CD4-positive, alpha-beta T cell treated with Interleukin-6 at 100 ng/mL for 8 hours (primary cell): ENCODE results near the gene GOLT1A.

ENCODE experiments used
- DNase-seq: peaks from one replicate; pipeline ENCODE4 v3.0.0-alpha.2; 2020; ENCODE audit warnings: mixed read lengths, low spot score

The GOLT1A gene

DNA sequence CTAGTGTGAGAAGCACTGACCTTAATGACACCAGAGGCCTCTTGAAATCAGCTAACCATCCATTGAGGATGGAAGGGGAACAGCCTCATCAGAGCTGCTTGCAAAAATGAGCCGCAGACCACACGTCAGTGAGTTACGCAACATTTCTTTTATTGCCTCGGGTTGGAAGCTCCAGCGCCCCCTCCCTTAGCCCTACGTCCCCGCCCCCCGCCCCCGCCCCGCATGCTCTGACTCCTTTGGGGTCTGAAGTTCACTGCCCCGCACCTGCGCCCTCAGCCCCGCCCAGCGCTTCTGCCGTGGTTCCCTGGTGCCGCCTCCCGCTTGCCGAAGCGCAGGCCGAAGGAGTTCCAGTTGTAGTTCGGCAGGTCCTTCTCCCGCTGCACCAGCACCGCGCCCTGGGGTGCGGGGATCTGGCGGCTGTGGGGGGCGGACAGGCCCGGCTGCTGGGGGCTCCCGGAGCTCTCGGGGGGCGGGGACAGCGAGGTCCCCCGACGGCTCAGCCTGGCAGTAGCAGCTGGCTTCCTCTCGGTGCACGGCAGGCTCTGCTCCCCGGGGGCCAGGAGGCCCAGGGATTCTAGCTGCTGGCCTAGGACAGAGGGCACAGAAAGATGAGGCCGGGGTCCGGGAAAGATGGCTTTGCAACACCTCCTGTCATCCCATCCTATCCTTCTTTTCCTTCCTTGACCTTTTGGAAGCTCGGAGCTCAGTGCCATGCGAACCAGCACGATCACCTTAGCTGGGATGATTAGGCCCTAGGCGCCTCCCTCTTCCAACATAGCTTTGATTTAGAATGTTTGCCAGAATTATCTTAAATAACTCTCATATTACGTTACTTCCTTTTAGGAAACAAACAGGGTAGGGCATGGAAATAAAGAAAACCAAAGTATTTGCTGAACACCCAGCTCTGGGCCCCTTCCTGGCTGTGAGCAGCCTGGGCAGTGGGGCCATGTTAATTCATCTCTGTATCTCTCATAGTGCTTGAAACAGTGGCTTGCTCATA is 23.3 kb downstream of the GOLT1A start:
- no peak for DNase-seq

DNA sequence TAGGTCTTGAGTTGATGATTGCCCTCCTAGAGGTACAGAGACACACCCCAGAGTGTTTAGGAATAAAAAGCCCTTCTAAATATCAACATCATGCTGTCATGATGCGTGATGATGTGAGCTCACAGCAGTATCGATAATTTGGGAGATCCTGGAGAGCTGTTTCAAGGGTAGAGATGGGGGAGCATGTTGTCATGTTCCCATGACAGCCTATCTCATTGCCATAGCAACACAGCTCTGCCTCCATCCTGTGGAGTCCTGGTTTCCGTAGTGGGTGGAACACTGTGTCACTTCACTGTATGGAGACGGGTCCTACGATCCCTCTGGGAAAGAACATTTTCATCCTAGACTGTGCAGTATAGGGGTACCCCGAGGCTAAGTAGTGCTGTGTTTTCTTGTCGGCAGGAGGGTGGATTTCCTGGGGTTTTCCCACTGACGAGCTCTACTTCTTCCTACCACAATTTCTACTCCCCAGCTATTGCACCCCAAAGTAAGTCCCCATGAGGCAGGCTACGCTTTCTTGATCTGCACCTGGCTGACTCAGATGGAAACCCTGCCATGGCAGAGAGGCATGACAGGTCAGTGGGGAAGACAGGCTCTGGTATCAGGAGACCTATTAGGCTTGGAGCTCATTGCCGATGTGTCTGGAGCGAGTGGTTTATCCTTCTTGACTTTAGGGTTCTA is 24.7 kb downstream of the GOLT1A start:
- no peak for DNase-seq

DNA sequence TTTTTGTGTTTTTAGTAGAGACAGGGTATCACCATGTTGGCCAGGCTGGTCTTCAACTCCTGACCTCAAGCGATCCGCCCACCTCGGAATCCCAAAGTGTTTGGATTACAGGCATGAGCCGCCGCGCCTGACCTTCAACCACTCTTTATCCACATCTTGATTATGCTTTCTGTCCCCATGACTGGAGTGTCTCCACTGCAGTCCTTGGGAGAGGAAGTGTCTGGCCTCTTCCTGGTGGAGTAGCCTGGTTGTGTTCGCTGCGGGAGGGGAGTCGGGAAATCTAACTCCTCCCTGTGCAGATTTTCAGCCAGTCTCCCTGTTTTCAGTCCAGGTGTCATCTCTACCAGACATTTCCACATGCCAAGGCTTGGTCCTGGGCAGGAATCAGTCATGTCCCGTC is 27.2 kb downstream of the GOLT1A start:
- no peak for DNase-seq

DNA sequence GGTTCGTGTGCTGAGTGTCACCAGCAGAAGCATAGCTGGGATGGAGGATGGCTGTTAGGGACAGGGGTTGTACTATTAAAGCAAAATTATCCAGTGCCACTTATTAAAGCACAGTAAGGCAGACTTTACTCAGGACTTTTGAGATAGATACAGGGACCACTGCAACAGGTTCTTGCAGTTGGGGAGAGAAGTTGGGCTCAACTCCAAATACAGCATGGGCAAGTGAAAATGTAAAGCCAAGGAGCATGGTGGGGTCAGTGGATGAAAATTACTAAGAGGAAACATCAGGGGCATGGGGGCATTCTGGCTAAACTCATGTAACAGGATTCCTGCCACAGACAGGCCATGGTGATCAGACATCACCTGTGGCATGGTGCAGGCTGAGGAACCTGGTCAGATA is 32.7 kb downstream of the GOLT1A start:
- DNase-seq = no peak

DNA sequence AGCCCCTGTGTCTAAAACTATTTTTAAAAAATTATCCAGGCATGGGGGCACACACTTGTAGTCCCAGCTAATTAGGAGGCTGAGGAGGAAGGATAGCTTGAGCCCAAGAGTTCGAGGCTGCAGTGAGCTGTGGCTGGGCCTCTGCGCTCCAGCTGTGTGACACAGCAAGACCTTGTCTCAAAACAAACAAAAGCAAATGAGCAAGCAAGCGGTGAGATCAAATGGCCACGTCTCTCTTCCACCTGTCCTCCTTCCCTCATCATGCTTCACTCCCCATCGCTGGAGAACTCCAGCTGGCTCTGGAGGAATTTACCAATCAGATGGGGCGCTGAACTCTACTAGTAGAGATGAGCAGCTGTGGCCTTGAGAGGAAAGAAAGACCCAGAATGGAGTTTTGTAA is 33.7 kb downstream of the GOLT1A start:
- DNase-seq = no peak

DNA sequence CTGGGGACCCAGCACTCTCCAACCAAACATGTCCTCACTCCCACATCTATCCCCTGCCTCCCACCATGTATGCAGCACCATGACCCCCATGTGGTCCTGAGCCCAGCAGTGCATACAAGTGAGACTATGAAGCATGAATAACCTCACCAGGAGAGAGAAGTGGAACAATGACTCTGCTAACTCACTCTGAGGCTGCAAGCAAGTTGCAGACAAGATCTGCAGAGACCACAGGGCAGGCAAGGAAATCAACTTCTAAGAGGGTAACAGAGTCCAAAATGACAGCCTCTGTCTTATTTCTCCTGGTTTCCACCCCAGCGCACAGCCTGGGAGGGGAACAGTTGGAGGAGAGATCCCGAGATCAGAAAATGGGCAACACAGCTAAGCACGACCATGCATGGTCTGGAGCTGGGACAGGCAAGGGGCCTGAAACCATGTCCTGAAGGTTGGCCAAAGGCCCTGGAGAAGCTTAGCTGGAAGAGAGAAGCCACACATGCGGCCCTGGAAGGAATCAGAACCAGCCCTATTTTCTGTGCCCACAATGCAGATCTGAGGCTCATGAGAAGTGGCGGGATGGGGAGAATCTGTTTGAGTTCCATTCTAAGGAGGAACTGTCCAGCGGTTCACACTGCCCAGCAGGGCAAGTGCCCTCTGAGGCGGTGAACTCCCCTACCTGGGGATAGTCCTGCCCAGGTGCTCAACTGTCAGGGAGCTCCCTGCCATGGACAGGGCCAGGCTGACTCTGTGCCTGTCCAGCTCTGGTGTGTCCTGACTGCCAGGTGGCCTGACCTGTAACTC is 35.1 kb downstream of the GOLT1A start:
- no peak for DNase-seq

DNA sequence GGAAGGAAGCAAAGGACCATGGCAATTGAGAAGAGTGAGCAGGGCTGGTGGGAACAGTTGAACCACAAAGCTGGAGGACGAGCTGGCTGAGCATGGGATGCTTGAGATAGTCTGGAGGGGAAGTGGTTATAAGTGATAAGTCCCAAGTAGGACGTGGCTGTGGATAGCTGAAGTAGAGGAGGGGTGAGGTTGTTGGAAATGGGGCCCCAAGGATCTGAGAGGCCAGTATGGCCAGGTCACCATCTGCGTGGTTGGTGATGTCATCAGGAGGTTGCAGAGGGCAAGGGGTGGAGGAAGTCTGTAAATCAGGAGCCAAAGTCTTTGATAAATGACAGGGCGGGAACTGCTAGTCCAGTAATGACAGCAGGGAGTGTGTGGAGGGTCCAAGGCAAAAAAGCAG is 36.7 kb downstream of the GOLT1A start:
- no peak for DNase-seq

DNA sequence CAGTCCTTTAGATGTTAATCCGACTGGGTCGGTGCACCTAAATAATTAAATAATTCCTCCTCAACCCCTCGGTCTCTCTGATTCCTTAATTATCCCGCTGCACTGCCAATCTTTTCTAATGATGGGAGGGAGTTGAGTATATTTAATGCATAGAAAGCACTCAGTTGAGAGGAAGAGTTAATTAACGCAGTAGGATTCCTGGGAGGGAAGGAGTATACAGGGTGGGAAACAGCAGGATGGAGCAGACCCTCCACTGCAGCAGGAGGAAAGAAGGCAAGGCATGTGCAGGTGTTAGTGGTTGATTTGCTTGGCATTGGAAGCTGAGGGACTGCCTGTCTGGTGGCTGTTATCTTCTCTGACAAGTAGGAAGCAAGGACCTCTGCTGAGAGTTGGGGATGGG is 37.7 kb downstream of the GOLT1A start:
- no peak for DNase-seq

DNA sequence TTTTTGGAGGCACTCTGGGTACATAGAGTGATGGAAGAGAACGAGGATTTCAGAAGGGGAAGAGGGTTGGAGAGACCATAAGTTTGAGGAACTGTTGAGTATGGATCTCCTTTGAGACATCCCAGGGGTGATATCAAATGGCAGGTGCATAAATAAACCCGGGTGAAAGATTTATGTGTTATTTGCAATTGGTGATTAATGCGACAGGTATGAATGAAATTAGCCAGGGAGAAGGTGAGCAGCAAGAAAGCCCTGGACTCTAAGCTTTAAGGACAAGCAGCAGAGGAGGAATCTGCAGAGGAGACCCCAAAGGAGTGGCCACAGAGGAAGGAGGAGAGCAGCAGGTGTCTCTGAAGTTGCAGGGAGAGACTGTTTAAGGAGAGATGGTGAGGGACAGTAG is 38.8 kb downstream of the GOLT1A start:
- DNase-seq = no peak

DNA sequence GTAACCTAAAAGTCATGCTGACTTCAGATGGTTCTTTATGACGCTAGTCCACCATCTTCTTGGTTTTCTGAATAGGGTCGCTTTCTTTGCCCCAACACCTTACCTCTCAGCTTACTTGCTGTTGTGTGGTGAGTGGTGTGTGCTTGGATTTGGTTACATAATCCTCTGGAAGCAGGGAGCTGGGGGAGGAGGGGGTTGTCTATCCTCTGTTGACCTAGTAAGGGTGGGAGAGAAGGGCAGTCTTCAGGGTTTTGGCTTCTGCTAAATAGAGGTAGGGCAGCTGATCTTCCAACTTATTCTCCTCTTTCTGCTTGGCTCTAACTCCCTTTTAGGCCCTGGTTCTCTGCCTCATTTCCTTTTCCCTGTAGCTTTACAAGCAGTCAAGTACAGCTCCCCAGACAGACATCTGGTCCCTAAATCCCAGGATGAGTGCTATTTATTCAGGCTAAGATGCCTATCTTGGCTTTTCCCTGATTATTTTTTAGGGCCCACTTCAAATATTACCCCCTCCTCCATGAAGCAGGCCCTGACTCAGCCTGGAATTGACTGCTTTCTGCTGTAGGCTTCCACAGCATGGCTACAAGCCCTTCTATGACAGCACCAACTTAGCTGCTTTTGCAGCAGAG is 41.3 kb downstream of the GOLT1A start:
- DNase-seq = no peak

DNA sequence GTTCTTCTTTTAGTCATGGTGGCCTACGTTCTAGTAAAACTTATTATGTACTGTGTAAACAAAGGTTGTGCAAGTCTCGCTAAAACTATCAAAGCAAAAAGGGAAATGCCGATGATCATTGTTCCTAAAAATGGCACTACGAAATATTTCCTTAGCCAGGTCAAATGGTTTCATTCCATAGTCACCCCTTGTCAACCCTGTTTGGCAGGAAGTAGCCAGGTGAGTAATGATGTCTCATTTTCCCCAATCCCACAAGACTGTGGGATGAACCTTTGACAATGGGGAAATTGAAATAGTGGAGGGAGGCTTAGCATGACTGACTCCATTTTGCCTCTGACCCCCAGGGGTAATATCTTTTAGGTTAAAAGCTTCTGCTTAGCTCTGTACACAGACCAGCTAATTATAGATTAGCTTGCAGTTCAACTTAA is 42.0 kb downstream of the GOLT1A start:
- no peak for DNase-seq

DNA sequence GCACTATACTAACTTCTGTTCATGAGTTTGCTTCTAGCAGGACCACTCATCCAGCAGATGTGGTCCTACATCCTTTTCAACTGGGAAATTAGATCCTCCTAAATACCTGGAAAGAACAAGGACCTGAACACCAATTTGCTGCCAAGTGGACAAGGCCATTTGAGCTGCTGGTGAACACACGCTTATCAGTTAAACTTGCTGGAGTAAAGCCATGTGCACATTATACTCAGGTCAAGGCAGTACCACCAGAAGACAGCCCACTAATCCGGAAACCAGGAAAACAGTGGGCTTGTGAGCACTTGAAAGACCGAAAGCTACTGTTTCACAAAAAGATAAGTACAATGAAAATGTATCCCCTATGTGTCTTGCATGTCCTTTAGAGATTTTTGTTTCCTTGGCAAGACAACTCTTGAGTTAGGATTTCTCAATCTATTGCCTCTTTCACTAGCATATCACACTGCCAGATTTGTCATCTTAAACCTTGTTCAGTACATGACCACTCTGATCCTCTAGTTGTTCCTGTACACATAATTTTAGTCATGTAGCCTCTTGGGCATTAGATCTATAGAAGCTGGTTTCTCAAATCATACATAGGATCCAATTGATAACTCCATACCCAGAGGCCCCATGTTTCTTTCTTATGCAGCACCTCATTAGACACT is 43.2 kb downstream of the GOLT1A start:
- no peak for DNase-seq

DNA sequence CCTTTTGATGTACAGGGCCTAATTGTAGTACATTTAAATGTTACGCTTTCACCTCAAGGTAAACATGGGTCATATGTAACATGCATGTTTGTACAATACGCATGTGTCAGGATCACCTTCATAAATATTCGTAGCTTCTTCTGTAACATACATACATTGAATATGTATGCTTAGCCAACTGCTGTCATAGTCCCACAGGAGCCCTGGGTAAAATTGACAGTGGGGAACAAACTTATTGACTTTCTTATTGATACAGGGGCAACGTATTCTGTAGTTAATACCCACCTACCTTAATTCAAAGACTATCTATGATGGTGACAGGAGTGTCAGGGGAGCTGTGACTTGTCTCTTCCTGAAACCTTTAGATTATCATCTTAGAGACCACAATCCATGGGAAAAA is 43.9 kb downstream of the GOLT1A start:
- DNase-seq = no peak

DNA sequence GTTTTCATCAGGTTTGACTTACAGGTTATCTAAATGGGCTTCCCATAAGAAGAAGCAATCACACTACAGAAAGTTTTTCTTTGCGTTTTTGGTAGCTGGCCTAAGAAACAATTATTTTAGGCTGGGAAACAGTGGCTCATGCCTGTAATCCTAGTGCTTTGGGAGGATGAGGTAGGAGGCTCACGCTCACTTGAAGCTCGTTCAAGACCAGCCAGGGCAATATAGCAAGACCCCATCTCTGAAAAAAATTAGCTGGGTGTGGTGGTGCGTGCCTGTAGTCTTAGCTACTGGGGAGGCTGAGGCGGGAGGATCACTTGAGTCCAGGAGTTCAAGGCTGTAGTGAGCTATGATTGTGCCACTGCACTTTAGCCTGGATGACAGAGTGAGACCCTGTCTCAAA is 46.1 kb downstream of the GOLT1A start:
- no peak for DNase-seq

DNA sequence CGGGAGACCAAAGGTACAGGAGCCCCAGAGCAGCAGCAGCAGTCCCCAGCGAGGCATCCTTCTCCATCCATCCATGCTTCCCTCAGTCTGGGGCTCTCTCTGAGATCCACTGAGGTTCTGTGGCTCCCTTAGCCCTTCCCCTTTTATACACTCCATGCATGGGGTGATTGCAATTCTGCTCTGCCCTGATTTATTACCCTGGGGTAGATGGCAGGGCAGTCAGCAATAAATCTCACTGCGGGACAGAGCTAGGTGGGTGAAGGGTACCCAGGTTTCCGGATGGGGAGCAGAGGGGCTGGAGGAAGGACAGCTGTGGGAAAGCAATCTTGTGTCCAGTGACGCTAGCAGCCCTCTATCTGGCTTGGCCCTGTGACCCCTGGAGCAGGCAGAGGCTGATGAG is 47.6 kb downstream of the GOLT1A start, which contains the start of gene REN:
Gene REN, minus strand, starts transcription at position 119 of the 400 bp plus-strand sequence. Its CDS starts 44 bp downstream, at position 75.
- DNase-seq = no peak

DNA sequence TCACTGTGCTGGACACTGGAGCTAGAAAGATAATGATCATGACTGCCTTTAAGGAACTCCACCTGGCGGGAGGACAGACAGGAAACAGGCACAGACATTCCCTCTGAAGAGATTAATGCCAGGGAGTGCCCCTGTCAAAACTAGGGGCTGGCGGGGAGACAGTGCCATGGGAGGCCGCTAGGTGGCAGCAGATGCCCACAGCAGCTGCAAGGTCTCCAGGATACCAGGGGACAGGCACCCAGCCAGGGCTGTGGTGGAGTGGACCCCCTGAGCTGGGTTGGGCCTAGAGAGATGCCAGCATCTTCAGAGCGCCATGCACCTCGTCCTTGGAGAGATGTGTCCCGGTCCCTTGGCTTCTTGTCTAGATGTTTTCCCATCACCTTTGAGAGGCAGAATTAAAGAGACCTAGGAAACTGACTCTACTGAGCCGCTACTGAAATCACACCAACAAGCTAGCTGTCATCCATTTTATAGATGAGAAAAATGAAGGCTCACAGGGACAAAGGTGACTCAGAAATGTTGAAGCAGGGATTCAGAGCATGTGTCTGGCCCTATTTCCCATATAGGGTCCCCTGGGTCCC is 51.2 kb downstream of the GOLT1A start:
- peak; percentile 73 for DNase-seq

DNA sequence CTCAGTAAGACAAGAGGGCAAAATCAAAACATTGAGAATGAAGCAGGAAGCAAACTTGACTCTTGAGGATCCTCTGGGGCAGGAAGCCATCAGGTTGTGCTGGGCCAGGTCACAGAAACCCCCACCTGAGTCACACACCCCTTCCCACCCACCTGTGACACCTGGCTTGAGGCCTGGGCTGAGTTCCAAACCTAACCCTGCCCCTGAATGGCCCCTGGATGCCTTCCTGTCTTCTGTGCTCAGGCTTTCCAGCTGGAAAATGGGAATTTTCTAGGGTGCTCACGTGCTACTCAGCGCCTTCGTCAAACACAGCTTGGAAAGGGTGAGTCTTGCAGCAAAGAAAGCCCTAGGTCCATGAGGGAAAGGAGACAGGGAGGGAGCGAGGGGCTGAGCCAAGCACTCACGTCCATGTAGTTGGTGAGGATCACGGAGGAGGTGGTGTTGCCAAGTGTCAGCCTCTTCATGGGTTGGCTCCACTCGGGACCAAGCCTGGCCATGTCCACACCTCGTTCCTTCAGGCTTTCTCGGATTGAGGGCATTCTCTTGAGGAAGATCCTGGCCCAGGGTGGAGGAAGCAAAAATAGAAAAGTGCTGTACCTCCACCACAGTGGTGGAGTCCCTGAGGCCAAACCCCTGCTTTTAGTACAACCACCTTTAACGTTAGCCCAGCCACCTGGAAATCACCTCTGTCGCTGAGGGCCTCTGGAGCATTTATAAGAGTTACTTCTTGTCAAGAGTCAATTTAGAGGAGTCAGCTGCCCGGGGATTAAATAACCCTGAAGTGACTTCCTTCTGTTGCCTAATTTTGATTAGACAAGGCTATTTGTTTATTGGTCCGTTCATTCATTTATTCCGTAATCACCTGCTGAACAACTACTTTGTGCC is 51.9 kb downstream of the GOLT1A start:
- DNase-seq = no peak

DNA sequence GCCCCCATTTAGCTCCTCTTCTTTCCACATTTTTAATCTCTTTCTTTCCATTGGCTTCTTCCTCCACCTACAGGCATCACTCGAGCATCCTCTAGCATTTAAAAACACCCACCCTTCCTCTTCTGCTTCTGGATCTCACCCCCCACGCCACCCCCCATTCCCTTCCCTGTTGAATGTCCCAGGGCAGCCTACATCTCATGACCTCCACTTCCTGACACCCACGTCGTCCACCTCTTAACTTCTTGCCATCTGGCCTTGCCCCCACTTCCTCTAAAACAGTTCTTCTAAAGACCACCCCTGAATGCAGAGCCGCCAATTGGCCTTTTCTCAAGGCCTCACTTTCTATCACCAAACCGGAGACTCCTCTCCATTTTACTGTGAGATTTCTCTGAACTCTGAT is 55.8 kb downstream of the GOLT1A start:
- DNase-seq = no peak

DNA sequence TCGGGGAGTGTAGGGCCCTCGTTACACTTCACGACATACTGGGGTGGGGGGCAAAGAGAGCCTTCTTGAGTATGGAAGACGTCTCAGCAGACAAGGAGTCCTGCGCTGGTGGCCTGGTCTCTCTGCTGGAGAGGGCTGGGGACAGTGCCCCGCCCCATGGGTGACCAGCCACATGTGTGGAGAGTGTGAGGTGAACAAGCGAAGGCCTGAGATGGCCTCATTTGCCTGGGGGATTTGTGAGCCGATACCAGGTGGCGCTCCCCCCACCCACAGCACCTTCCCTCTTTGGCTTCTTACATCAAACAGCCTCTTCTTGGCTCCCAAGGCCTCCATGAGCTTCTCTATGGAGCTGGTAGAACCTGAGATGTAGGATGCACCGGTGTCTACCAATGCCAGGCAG is 57.9 kb downstream of the GOLT1A start:
- DNase-seq = no peak
